ENCODE data around the gene BHLHA9.
A peak's percentile ranks its signal among the peaks of the same experiment; 100 is the strongest.

Gene BHLHA9

DNA sequence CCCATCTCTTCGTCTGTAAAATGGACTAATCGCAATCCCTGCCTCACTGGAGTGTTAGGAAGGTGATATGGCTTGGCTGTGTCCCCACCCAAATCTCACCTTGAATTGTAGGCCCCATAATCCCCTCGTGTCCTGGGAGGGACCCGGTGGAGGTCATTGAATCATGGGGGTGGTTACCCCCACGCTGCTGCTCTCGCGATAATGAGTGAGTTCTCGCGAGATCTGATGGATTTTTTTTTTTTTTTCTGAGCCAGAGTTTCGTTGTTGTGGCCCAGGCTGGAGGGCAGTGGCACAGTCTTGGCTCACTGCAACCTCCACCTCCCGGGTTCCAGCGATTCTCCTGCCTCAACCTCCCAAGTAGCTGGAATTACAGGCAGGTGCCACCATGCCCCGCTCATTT is 20.4 kb downstream of the BHLHA9 start:
- H3K4me3 ChIP-seq (ENCODE audit: low read length, poor library complexity, severe bottlenecking), result no peak overlapping the region
- no peaks in the 10 kb centered on the region; the same call in 1 of the 2 replicates for H3K9me3 ChIP-seq (ENCODE audit: insufficient read depth, low read depth, low read length)
- TF ChIP-seq EZH2phosphoT487 (IDR thresholded peaks at IDR 0.05; ENCODE audit: borderline replicate concordance) (no peak), CTCF (conservative IDR thresholded peaks at IDR 0.05; ENCODE audit: low read length) (no peak)
- H3K27me3 ChIP-seq (ENCODE audit: insufficient read depth, low read length, poor library complexity, severe bottlenecking), result no peaks in the 10 kb centered on the region
- H3K79me2 ChIP-seq (ENCODE audit: insufficient read depth, low read length), result no peaks in the 10 kb centered on the region
- H3K4me2 ChIP-seq (ENCODE audit: low read depth, low read length, poor library complexity, severe bottlenecking), result no peak overlapping the region
- H3K9me2 ChIP-seq (replicated peaks; ENCODE audit: low read depth, low read length), result no peaks in the 10 kb centered on the region
- no peaks in the 10 kb centered on the region for H4K20me1 ChIP-seq (ENCODE audit: insufficient read depth, low read length, poor library complexity, severe bottlenecking)
- H3K9ac ChIP-seq (ENCODE audit: low read depth, low read length, poor library complexity, severe bottlenecking), result no peak overlapping the region
- no peak overlapping the region for H2AFZ ChIP-seq (ENCODE audit: low read length)
- peaks cover 21% of the 10 kb centered on the region for H3K4me1 ChIP-seq (ENCODE audit: insufficient read depth, low read length, poor library complexity, severe bottlenecking)
- H3F3A ChIP-seq (ENCODE audit: low read depth), result no peaks in the 10 kb centered on the region
- H3K36me3 ChIP-seq (ENCODE audit: insufficient read depth, low read length), result no peaks in the 10 kb centered on the region

DNA sequence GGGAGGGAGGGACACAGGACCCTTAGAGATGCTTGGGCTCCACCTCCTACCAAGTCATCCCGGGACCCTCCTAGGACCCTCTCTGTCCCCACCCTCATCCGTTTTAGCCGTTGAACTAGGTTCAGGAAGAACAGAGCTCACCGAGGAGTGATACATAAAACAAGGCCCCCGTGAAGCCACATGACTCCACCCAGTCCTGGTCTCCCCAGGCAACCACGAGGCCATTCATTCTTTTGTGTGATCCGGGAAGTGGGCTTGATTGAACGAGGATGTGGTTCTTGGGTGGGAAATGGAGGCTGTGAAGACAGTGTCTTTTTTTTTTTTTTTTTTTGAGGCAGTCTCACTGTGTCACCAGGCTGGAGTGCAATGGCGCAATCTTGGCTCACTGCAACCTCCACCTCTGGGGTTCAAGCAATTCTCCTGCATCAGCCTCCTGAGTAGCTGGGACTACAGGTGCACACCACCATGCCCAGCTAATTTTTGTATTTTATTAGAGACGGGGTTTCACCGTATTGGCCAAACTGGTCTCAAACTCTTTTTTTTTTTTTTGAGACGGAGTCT is 24.0 kb downstream of the BHLHA9 start:
- H3K36me3 ChIP-seq (ENCODE audit: insufficient read depth, low read length), result no peaks in the 10 kb centered on the region
- no peaks in the 10 kb centered on the region for H3K27me3 ChIP-seq (ENCODE audit: insufficient read depth, low read length, poor library complexity, severe bottlenecking)
- peak overlapping the region; percentile 53 for H2AFZ ChIP-seq (ENCODE audit: low read length)
- no peaks in the 10 kb centered on the region for H3K79me2 ChIP-seq (ENCODE audit: insufficient read depth, low read length)
- peak overlapping the region; percentile 58 for H3K4me2 ChIP-seq (ENCODE audit: low read depth, low read length, poor library complexity, severe bottlenecking)
- H3K9ac ChIP-seq (ENCODE audit: low read depth, low read length, poor library complexity, severe bottlenecking), result peak overlapping the region; percentile 54
- H3K4me3 ChIP-seq (ENCODE audit: low read length, poor library complexity, severe bottlenecking), result peak overlapping the region; percentile 32
- H3F3A ChIP-seq (ENCODE audit: low read depth), result no peaks in the 10 kb centered on the region
- H3K4me1 ChIP-seq (ENCODE audit: insufficient read depth, low read length, poor library complexity, severe bottlenecking), result peaks cover 23% of the 10 kb centered on the region
- TF ChIP-seq EZH2phosphoT487 (IDR thresholded peaks at IDR 0.05; ENCODE audit: borderline replicate concordance), result no peak
- TF ChIP-seq CTCF (conservative IDR thresholded peaks at IDR 0.05; ENCODE audit: low read length), result no peak
- no peaks in the 10 kb centered on the region for H4K20me1 ChIP-seq (ENCODE audit: insufficient read depth, low read length, poor library complexity, severe bottlenecking)
- H3K9me3 ChIP-seq (ENCODE audit: insufficient read depth, low read depth, low read length), result no peaks in the 10 kb centered on the region
- H3K9me2 ChIP-seq (replicated peaks; ENCODE audit: low read depth, low read length), result no peaks in the 10 kb centered on the region

DNA sequence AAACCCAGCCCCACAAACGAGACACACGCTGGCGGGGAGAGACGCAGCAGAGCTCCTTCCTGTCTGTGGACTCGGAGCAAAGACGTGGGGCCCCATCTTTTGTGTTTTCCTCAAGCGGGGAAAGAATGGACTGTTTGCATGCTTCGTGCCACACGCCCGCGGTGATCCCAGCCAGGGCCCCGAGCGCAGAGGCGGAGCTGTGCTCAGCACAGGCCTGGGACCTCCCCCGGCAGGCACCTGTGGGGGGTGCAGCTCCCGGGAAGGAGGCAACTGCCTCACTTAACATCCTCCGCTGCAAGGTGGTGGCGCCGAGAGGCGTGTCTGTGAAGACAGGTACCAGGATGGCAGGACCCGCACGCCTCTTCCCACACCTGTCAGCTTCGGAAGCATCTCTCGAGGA is 28.4 kb downstream of the BHLHA9 start:
- no peak overlapping the region for H3K9ac ChIP-seq (ENCODE audit: low read depth, low read length, poor library complexity, severe bottlenecking)
- no peak for TF ChIP-seq EZH2phosphoT487 (IDR thresholded peaks at IDR 0.05; ENCODE audit: borderline replicate concordance)
- TF ChIP-seq CTCF (conservative IDR thresholded peaks at IDR 0.05; ENCODE audit: low read length), result no peak

More for the DNA sequence above, 28.4 kb downstream of the BHLHA9 start:
- Histone ChIP-seq H2AFZ (ENCODE audit: low read length) (no peak overlapping the region), H3K4me2 (ENCODE audit: low read depth, low read length, poor library complexity, severe bottlenecking) (no peak overlapping the region), H4K20me1 (ENCODE audit: insufficient read depth, low read length, poor library complexity, severe bottlenecking) (no peaks in the 10 kb centered on the region), H3K36me3 (ENCODE audit: insufficient read depth, low read length) (no peaks in the 10 kb centered on the region), H3K4me3 (ENCODE audit: low read length, poor library complexity, severe bottlenecking) (no peak overlapping the region), H3K4me1 (ENCODE audit: insufficient read depth, low read length, poor library complexity, severe bottlenecking) (peaks cover 31% of the 10 kb centered on the region), H3K9me3 (ENCODE audit: insufficient read depth, low read depth, low read length) (no peaks in the 10 kb centered on the region), H3K27me3 (ENCODE audit: insufficient read depth, low read length, poor library complexity, severe bottlenecking) (no peaks in the 10 kb centered on the region), H3F3A (ENCODE audit: low read depth) (no peaks in the 10 kb centered on the region), H3K9me2 (replicated peaks; ENCODE audit: low read depth, low read length) (no peaks in the 10 kb centered on the region), H3K79me2 (ENCODE audit: insufficient read depth, low read length) (no peaks in the 10 kb centered on the region)

All from Loucy (cell line).